HG03469 (cell line): Measurements from ENCODE around the gene NEMP2.

Source experiments
- ATAC-seq: cut with Tn5 transposase; IDR thresholded peaks from one replicate; pipeline ENCODE4 v1.9.1; 2021; ENCODE audit warnings: mild to moderate bottlenecking, moderate library complexity, moderate number of reproducible peaks; ENCODE audit not compliant: unreplicated experiment

NEMP2 gene

DNA sequence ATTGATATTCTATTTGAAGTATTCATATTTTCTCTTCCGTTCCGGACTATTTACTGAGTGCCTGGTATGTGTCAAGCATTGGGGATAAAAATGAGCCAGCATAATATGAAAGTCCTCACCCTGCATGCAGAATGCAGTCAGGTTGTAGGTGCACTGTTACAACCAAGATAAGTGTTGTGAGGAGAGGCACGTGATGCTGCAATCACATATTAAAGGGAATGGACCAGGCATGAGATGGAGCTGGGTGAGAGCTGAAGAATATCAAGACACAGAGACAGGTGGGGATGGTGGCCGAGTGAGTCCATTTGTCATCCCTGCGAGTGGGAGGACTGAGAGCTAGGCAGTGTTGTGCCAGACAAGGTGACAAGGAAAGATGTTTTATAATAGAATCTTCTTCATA lies 74.0 kb downstream of the NEMP2 start:
- no peak for ATAC-seq

GRCh38 chr2:190459881-190460280 lies 74.6 kb downstream of the NEMP2 start:
- ATAC-seq, result no peak

- ATAC-seq, result no peak
These were observed 76.0 kb downstream of the NEMP2 start for GRCh38 chr2:190458352-190459107.

GRCh38 chr2:190457256-190457655 lies 77.3 kb downstream of the NEMP2 start:
- no peak for ATAC-seq

DNA sequence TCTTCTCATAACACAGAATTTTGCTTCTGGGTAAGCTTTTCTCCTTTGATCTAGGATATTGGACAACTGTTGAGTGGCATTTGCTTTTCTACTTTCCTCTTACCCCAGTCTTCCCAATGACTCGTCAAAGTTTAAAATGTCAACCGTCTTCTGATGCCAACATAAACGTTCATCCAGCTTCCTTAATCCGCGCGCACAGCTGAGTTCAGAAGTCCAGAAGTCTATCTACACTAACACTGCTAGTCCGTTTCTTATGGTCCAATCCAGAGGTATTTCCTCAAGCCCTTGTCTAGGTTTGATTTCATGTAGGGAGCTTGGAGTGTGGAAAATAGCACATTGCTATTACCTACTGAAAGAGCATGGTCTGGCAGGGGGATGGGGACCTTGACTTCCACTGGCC lies 77.7 kb downstream of the NEMP2 start:
- ATAC-seq, result no peak

- ATAC-seq, result no peak
These were observed 79.0 kb downstream of the NEMP2 start for GRCh38 chr2:190455358-190456095.

GRCh38 chr2:190454795-190455194 lies 79.7 kb downstream of the NEMP2 start:
- no peak for ATAC-seq
